GM19043 (cell line): ENCODE measurements around the gene OSBPL10.

Experiments
- ATAC-seq: cut with Tn5 transposase; IDR thresholded peaks from one replicate; pipeline ENCODE4 v1.9.1; 2021; ENCODE audit warnings: low read depth; ENCODE audit not compliant: unreplicated experiment

OSBPL10 gene

GRCh38 chr3:31896648-31897433 lies 84.2 kb downstream of the OSBPL10 start:
- ATAC-seq, result no peak

GRCh38 chr3:31896026-31896425 lies 85.0 kb downstream of the OSBPL10 start:
- no peak for ATAC-seq

GRCh38 chr3:31895471-31895870 lies 85.6 kb downstream of the OSBPL10 start:
- ATAC-seq, result no peak

- no peak for ATAC-seq
Observed at GRCh38 chr3:31892916-31893573, 88.0 kb downstream of the OSBPL10 start.

GRCh38 chr3:31892500-31892899 lies 88.6 kb downstream of the OSBPL10 start:
- no peak for ATAC-seq

- no peak for ATAC-seq
Observed at GRCh38 chr3:31891876-31892455, 89.1 kb downstream of the OSBPL10 start.

GRCh38 chr3:31890742-31891469 lies 90.2 kb downstream of the OSBPL10 start:
- ATAC-seq, result no peak

- ATAC-seq, result no peak
Observed at GRCh38 chr3:31890007-31890406, 91.1 kb downstream of the OSBPL10 start.

GRCh38 chr3:31885235-31885634 lies 95.8 kb downstream of the OSBPL10 start:
- no peak for ATAC-seq

GRCh38 chr3:31884251-31884650 lies 96.8 kb downstream of the OSBPL10 start:
- ATAC-seq, result no peak

GRCh38 chr3:31882895-31883294 lies 98.2 kb downstream of the OSBPL10 start:
- no peak for ATAC-seq

- no peak for ATAC-seq
Observed at GRCh38 chr3:31882431-31882830, 98.6 kb downstream of the OSBPL10 start.

- ATAC-seq, result no peak
Observed at GRCh38 chr3:31880482-31881078, 100.5 kb downstream of the OSBPL10 start.

- ATAC-seq, result no peak
Observed at GRCh38 chr3:31880020-31880419, 101.0 kb downstream of the OSBPL10 start.

GRCh38 chr3:31879365-31879764 lies 101.7 kb downstream of the OSBPL10 start:
- ATAC-seq, result no peak

GRCh38 chr3:31878231-31878838 lies 102.7 kb downstream of the OSBPL10 start:
- no peak for ATAC-seq

- no peak for ATAC-seq
Observed at GRCh38 chr3:31876331-31876730, 104.7 kb downstream of the OSBPL10 start.

GRCh38 chr3:31875437-31875836 lies 105.6 kb downstream of the OSBPL10 start:
- no peak for ATAC-seq

- ATAC-seq, result no peak
Observed at GRCh38 chr3:31873254-31873820, 107.7 kb downstream of the OSBPL10 start.

GRCh38 chr3:31871939-31872507 lies 109.0 kb downstream of the OSBPL10 start:
- no peak for ATAC-seq
